ENCODE data around the gene MRPL12.

Gene MRPL12

DNA sequence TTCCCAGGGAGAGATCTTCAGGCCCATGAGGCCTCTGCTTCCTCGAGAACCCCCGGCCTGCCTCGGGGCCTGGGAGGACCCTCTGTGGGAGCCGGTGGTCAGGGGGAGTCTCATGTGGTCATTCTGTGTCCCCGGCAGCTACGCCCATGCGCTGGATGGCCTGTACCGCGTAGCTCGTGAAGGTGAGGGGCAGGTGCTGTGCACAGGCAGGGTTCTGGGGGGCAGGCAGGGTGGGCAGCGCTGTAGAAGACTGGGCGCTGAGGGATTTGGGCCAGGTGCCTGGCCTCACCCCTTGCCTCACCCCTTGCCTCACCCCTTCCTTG lies 13.5 kb downstream of the MRPL12 start:
- no peak overlapping the region for H3K27ac ChIP-seq (ENCODE audit: insufficient read depth, low read length, poor library complexity, severe bottlenecking)
- H3K4me3 ChIP-seq (ENCODE audit: insufficient read depth, low read depth, low read length, poor library complexity, severe bottlenecking) = no peak overlapping the region
- no peaks in the 10 kb centered on the region for H3K9me3 ChIP-seq (ENCODE audit: control insufficient read depth, low read length)
- no peaks in the 10 kb centered on the region for H3K27me3 ChIP-seq (replicated peaks; ENCODE audit: control insufficient read depth, insufficient read depth, low read length, poor library complexity, severe bottlenecking)
- no peak for DNase-seq
- peaks cover 9% of the 10 kb centered on the region for H3K4me1 ChIP-seq (ENCODE audit: control insufficient read depth, insufficient read depth, low read length, poor library complexity, severe bottlenecking)
- no peaks in the 10 kb centered on the region for H3K36me3 ChIP-seq (ENCODE audit: control insufficient read depth, insufficient read depth, low read length)

DNA sequence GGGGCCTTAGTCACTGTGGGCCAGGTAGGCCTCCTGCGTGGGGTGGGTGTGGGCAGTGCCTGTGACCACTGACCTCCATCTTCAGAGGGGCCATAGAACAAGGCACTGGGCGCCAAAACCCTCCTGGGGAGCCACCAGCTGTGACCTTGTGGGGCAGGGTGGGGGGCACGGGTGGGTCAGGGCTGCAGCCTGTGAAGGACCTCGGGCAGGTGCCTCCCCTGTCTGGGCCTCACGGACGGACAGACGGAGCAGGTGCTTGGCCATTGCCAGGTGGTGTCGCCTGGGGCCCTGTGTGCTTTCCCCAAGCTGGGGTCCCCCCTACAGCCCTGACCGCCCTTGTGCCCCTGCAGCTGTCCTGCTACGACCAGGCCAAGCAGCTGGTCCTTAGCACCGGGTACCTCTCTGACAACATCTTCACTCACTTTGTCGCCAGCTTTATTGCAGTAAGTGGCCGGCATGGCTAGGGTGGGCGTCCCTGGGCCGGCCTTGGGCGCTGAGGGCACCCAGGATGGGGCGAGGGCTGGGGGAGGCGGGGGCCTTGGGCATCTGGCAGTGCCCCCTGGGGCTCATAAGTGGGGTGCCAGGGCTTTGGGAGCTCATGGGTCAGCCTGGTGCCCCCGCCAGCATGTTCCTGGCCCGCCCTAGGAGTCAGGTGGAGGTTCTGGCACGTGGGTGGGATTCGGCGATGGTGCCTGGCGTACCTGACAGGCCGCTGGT lies 14.0 kb downstream of the MRPL12 start:
- DNase-seq = no peak
- Histone ChIP-seq H3K4me3 (ENCODE audit: insufficient read depth, low read depth, low read length, poor library complexity, severe bottlenecking) (no peak overlapping the region), H3K9me3 (ENCODE audit: control insufficient read depth, low read length) (no peaks in the 10 kb centered on the region), H3K27ac (ENCODE audit: insufficient read depth, low read length, poor library complexity, severe bottlenecking) (no peak overlapping the region), H3K4me1 (ENCODE audit: control insufficient read depth, insufficient read depth, low read length, poor library complexity, severe bottlenecking) (peaks cover 9% of the 10 kb centered on the region), H3K27me3 (replicated peaks; ENCODE audit: control insufficient read depth, insufficient read depth, low read length, poor library complexity, severe bottlenecking) (no peaks in the 10 kb centered on the region), H3K36me3 (ENCODE audit: control insufficient read depth, insufficient read depth, low read length) (no peaks in the 10 kb centered on the region)

- no peak overlapping the region for H3K4me3 ChIP-seq (ENCODE audit: insufficient read depth, low read depth, low read length, poor library complexity, severe bottlenecking)
- H3K36me3 ChIP-seq (ENCODE audit: control insufficient read depth, insufficient read depth, low read length) = no peaks in the 10 kb centered on the region
- DNase-seq = no peak
These were observed 14.6 kb downstream of the MRPL12 start for GRCh38 chr17:81717766-81718089.

DNA sequence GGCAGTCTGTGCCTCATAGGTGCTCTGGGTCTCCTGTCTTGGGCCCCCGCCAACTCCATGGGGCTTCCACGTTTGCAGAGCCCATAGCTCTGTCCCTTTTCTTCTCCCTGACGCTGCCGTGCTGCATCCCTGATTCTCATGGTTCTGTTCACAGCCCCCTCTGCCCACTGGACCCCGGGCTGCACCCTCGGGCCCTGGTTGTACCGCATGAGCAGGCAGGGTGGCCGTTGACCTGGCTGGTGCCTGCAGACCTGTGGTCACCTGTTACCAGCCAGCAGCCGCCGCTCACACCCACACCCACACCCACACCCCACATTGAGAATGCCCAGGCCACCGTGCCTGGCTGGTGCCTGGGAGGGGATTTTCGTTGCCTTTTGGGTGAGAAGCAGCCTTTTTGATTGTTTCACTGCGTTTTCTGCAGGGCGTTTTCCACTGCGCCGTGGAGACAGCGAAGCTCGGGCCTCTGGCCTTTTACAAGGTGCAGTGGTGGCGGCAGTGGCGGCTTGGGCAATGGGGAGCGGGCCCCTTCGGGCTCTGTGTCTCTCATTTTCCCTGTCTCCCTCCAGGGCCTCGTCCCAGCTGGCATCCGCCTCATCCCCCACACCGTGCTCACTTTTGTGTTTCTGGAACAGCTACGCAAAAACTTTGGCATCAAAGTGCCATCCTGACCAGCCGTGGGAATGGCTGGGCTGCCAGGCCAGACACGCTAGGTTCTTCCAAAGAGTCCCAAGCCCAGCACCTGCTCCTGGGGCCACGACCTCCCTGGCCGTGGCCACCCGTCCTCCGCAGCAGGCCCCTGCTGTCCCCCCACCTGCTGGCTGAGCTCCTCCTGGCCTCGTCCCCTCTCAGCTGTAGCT lies 16.5 kb downstream of the MRPL12 start:
- no peaks in the 10 kb centered on the region for H3K27me3 ChIP-seq (replicated peaks; ENCODE audit: control insufficient read depth, insufficient read depth, low read length, poor library complexity, severe bottlenecking)
- no peaks in the 10 kb centered on the region for H3K36me3 ChIP-seq (ENCODE audit: control insufficient read depth, insufficient read depth, low read length)
- no peak overlapping the region for H3K27ac ChIP-seq (ENCODE audit: insufficient read depth, low read length, poor library complexity, severe bottlenecking)
- no peaks in the 10 kb centered on the region for H3K9me3 ChIP-seq (ENCODE audit: control insufficient read depth, low read length)
- H3K4me3 ChIP-seq (ENCODE audit: insufficient read depth, low read depth, low read length, poor library complexity, severe bottlenecking) = no peak overlapping the region
- no peak for DNase-seq
- no peaks in the 10 kb centered on the region for H3K4me1 ChIP-seq (ENCODE audit: control insufficient read depth, insufficient read depth, low read length, poor library complexity, severe bottlenecking)

More at GRCh38 chr17:81717766-81718089, 14.6 kb downstream of the MRPL12 start:
- Histone ChIP-seq H3K4me1 (ENCODE audit: control insufficient read depth, insufficient read depth, low read length, poor library complexity, severe bottlenecking) (peaks cover 6% of the 10 kb centered on the region), H3K9me3 (ENCODE audit: control insufficient read depth, low read length) (no peaks in the 10 kb centered on the region), H3K27me3 (replicated peaks; ENCODE audit: control insufficient read depth, insufficient read depth, low read length, poor library complexity, severe bottlenecking) (no peaks in the 10 kb centered on the region), H3K27ac (ENCODE audit: insufficient read depth, low read length, poor library complexity, severe bottlenecking) (no peak overlapping the region)

GRCh38 chr17:81720267-81721071 lies 17.3 kb downstream of the MRPL12 start:
- H3K27ac ChIP-seq (ENCODE audit: insufficient read depth, low read length, poor library complexity, severe bottlenecking) = no peak overlapping the region
- H3K36me3 ChIP-seq (ENCODE audit: control insufficient read depth, insufficient read depth, low read length) = no peaks in the 10 kb centered on the region
- DNase-seq = no peak
- no peaks in the 10 kb centered on the region for H3K9me3 ChIP-seq (ENCODE audit: control insufficient read depth, low read length)
- H3K4me1 ChIP-seq (ENCODE audit: control insufficient read depth, insufficient read depth, low read length, poor library complexity, severe bottlenecking) = no peaks in the 10 kb centered on the region
- H3K4me3 ChIP-seq (ENCODE audit: insufficient read depth, low read depth, low read length, poor library complexity, severe bottlenecking) = no peak overlapping the region
- no peaks in the 10 kb centered on the region for H3K27me3 ChIP-seq (replicated peaks; ENCODE audit: control insufficient read depth, insufficient read depth, low read length, poor library complexity, severe bottlenecking)

GRCh38 chr17:81722184-81723120 lies 19.3 kb downstream of the MRPL12 start:
- no peaks in the 10 kb centered on the region for H3K36me3 ChIP-seq (ENCODE audit: control insufficient read depth, insufficient read depth, low read length)
- H3K4me1 ChIP-seq (ENCODE audit: control insufficient read depth, insufficient read depth, low read length, poor library complexity, severe bottlenecking) = no peaks in the 10 kb centered on the region
- no peak overlapping the region for H3K27ac ChIP-seq (ENCODE audit: insufficient read depth, low read length, poor library complexity, severe bottlenecking)
- no peak overlapping the region for H3K4me3 ChIP-seq (ENCODE audit: insufficient read depth, low read depth, low read length, poor library complexity, severe bottlenecking)
- no peaks in the 10 kb centered on the region for H3K27me3 ChIP-seq (replicated peaks; ENCODE audit: control insufficient read depth, insufficient read depth, low read length, poor library complexity, severe bottlenecking)
- no peaks in the 10 kb centered on the region for H3K9me3 ChIP-seq (ENCODE audit: control insufficient read depth, low read length)
- DNase-seq = no peak

GRCh38 chr17:81723651-81724209 lies 20.6 kb downstream of the MRPL12 start:
- no peaks in the 10 kb centered on the region for H3K27me3 ChIP-seq (replicated peaks; ENCODE audit: control insufficient read depth, insufficient read depth, low read length, poor library complexity, severe bottlenecking)
- H3K4me1 ChIP-seq (ENCODE audit: control insufficient read depth, insufficient read depth, low read length, poor library complexity, severe bottlenecking) = no peaks in the 10 kb centered on the region
- no peaks in the 10 kb centered on the region for H3K9me3 ChIP-seq (ENCODE audit: control insufficient read depth, low read length)
- H3K27ac ChIP-seq (ENCODE audit: insufficient read depth, low read length, poor library complexity, severe bottlenecking) = no peak overlapping the region
- no peak overlapping the region for H3K4me3 ChIP-seq (ENCODE audit: insufficient read depth, low read depth, low read length, poor library complexity, severe bottlenecking)
- no peaks in the 10 kb centered on the region for H3K36me3 ChIP-seq (ENCODE audit: control insufficient read depth, insufficient read depth, low read length)
- DNase-seq = no peak

- H3K36me3 ChIP-seq (ENCODE audit: control insufficient read depth, insufficient read depth, low read length) = no peaks in the 10 kb centered on the region
- no peak overlapping the region for H3K27ac ChIP-seq (ENCODE audit: insufficient read depth, low read length, poor library complexity, severe bottlenecking)
These were observed 22.3 kb downstream of the MRPL12 start for GRCh38 chr17:81725439-81725838.

DNA sequence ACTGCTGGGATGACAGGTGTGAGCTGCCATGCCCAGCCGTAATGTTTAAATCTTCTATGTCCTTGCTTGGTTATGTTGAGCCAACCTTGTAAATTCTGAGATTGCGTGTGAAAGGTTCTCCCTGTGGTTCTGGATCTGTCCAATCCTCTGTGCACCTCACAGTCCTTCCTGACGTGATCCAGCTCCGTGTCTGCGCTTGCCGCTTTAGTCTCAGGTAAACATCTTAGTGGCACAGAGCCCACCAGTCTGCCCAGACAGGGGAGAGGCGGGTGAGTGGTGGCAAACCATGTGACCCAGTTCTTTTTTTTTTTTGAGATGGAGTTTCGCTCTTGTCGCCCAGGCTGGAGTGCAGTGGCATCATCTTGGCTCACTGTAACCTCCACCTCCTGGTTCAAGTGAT lies 22.8 kb downstream of the MRPL12 start:
- Histone ChIP-seq H3K9me3 (ENCODE audit: control insufficient read depth, low read length) (no peaks in the 10 kb centered on the region), H3K4me3 (ENCODE audit: insufficient read depth, low read depth, low read length, poor library complexity, severe bottlenecking) (no peak overlapping the region), H3K4me1 (ENCODE audit: control insufficient read depth, insufficient read depth, low read length, poor library complexity, severe bottlenecking) (no peaks in the 10 kb centered on the region), H3K27me3 (replicated peaks; ENCODE audit: control insufficient read depth, insufficient read depth, low read length, poor library complexity, severe bottlenecking) (peaks cover 5% of the 10 kb centered on the region), H3K27ac (ENCODE audit: insufficient read depth, low read length, poor library complexity, severe bottlenecking) (no peak overlapping the region), H3K36me3 (ENCODE audit: control insufficient read depth, insufficient read depth, low read length) (no peaks in the 10 kb centered on the region)
- DNase-seq = no peak

More at GRCh38 chr17:81725439-81725838, 22.3 kb downstream of the MRPL12 start:
- Histone ChIP-seq H3K9me3 (ENCODE audit: control insufficient read depth, low read length) (no peaks in the 10 kb centered on the region), H3K4me3 (ENCODE audit: insufficient read depth, low read depth, low read length, poor library complexity, severe bottlenecking) (no peak overlapping the region), H3K4me1 (ENCODE audit: control insufficient read depth, insufficient read depth, low read length, poor library complexity, severe bottlenecking) (no peaks in the 10 kb centered on the region), H3K27me3 (replicated peaks; ENCODE audit: control insufficient read depth, insufficient read depth, low read length, poor library complexity, severe bottlenecking) (peaks cover 5% of the 10 kb centered on the region)
- DNase-seq = no peak
